Mesendoderm (in vitro differentiated cells): Measurements from ENCODE around the gene AFF3.

Experiments used
- DNase-seq: peaks from one replicate; pipeline ENCODE4 v3.0.0; 2013
- H2AK5ac ChIP-seq: 2 replicates; pipeline ENCODE4 v1.6.1; 2013; ENCODE audit warnings: low read length, inconsistent platforms
- H2BK120ac ChIP-seq: 2 replicates; pipeline ENCODE4 v1.6.1; 2013; ENCODE audit warnings: low read depth, mild to moderate bottlenecking, low read length, moderate library complexity, mixed read lengths
- H2BK15ac ChIP-seq: replicated peaks from 2 replicates; pipeline ENCODE4 v1.6.1; 2013; ENCODE audit warnings: low read depth, mild to moderate bottlenecking, moderate library complexity
- H2BK5ac ChIP-seq: 2 replicates; pipeline ENCODE4 v1.6.1; 2013; ENCODE audit warnings: low read length, inconsistent platforms
- H3K18ac ChIP-seq: 2 replicates; pipeline ENCODE4 v1.6.1; 2013; ENCODE audit warnings: mild to moderate bottlenecking, low read length, mixed read lengths
- H3K23ac ChIP-seq: one replicate; pipeline ENCODE4 v1.6.1; 2013; ENCODE audit warnings: low read length
- H3K27ac ChIP-seq: 2 replicates; pipeline ENCODE4 v1.5.1; 2013; ENCODE audit warnings: low read depth, mild to moderate bottlenecking, inconsistent platforms, low read length, moderate library complexity
- H3K27me3 ChIP-seq: 2 replicates; pipeline ENCODE4 v1.6.1; 2013; ENCODE audit warnings: low read length, control low read depth, mild to moderate bottlenecking, inconsistent platforms; ENCODE audit not compliant: insufficient read depth, poor library complexity
- H3K36me3 ChIP-seq: 2 replicates; pipeline ENCODE4 v1.6.1; 2013; ENCODE audit warnings: low read length, inconsistent platforms; ENCODE audit not compliant: control insufficient read depth, insufficient read depth
- H3K4ac ChIP-seq: one replicate; pipeline ENCODE4 v1.6.1; 2013; ENCODE audit warnings: low read depth, mild to moderate bottlenecking, low read length, moderate library complexity
- H3K4me1 ChIP-seq: 2 replicates; pipeline ENCODE4 v1.6.1; 2013; ENCODE audit warnings: low read depth, low read length, inconsistent platforms; ENCODE audit not compliant: control insufficient read depth
- H3K4me2 ChIP-seq: 2 replicates; pipeline ENCODE4 v1.6.1; 2013; ENCODE audit warnings: low read length
- H3K4me3 ChIP-seq: 2 replicates; pipeline ENCODE4 v1.5.1; 2013; ENCODE audit warnings: mild to moderate bottlenecking, low read length
- H3K56ac ChIP-seq: one replicate; pipeline ENCODE4 v1.6.1; 2013; ENCODE audit warnings: low read length
- H3K79me1 ChIP-seq: 2 replicates; pipeline ENCODE4 v1.6.1; 2013; ENCODE audit warnings: low read length, inconsistent platforms
- H3K79me2 ChIP-seq: 2 replicates; pipeline ENCODE4 v1.6.1; 2013; ENCODE audit warnings: mild to moderate bottlenecking, low read length; ENCODE audit not compliant: control insufficient read depth, insufficient read depth
- H3K9ac ChIP-seq: 2 replicates; pipeline ENCODE4 v1.6.1; 2013; ENCODE audit warnings: low read length, inconsistent platforms
- H4K5ac ChIP-seq: one replicate; pipeline ENCODE4 v1.6.1; 2013; ENCODE audit warnings: low read length
- H4K8ac ChIP-seq: one replicate; pipeline ENCODE4 v1.6.1; 2013; ENCODE audit warnings: low read depth, mild to moderate bottlenecking, control low read depth, low read length, moderate library complexity
- WGBS: extraction: QIAGEN DNeasy Blood & Tissue Kit; methylation state at CpG from one replicate; pipeline ENCODE4 v1.1.7; 2013; ENCODE audit warnings: low lambda C conversion rate, missing lambda C conversion rate; ENCODE audit not compliant: insufficient coverage; ENCODE audit errors: extremely low coverage; 5-methylcytosine and 5-hydroxymethylcytosine counted together

The AFF3 gene

DNA sequence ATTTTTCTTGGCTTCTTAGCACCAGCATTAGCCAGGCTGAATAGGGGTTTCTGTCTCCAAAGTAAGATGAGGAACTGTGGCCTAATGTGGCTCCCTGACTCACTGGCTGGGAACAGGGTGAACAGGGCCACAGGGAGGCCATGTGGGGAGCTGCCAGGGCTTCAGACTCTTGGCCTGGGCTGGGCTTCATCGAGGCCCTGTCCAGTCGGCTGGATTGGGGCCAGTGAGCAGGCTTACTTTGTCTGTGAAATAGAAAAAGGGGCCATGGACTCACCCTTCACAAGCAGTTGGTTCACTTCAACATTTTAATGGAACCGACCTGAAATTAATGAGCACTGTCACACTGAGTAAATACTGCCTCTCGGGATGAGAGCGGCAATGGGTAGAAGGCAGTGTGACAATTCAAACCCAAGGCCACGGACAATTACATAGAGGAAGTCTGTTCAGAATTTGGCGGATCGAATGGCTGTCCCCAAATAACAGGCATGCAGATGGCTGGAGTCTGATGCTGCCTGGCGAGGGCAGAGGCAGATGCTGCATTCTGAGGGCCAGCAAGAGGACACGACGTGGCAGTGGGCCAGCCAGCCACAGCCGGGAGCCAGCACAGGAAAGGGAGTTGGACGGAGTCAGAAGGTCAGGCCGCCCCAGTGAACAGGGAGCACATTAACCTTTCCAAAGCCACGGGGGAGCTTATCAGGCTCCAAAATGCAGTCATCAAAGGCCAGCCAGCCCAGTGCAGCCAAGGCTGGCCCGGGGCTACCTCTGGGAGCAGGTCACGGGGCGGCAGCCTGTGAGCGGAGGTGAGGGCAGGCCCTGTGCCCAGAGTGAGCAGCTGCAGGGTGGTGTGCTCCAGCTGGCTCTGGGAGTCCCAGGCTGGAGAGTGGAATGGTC, 506.0 kb downstream of the AFF3 start:
- DNase-seq, result no peak
- Histone ChIP-seq H3K4me1 (no peaks in the 10 kb centered on the region), H2AK5ac (no peak overlapping the region), H3K36me3 (no peaks in the 10 kb centered on the region), H3K23ac (no peak overlapping the region), H3K56ac (no peak overlapping the region), H2BK15ac (no peak overlapping the region), H3K4me2 (no peak overlapping the region), H3K79me2 (no peaks in the 10 kb centered on the region), H3K79me1 (no peaks in the 10 kb centered on the region), H4K5ac (no peak overlapping the region), H3K18ac (no peak overlapping the region), H3K4ac (no peak overlapping the region), H3K27ac (no peak overlapping the region), H4K8ac (no peak overlapping the region), H2BK120ac (no peak overlapping the region), H3K4me3 (no peak overlapping the region), H3K9ac (no peak overlapping the region), H3K27me3 (no peaks in the 10 kb centered on the region), H2BK5ac (no peak overlapping the region)
- WGBS, result no CpG with 5 or more reads among the region's 19 CpGs

DNA sequence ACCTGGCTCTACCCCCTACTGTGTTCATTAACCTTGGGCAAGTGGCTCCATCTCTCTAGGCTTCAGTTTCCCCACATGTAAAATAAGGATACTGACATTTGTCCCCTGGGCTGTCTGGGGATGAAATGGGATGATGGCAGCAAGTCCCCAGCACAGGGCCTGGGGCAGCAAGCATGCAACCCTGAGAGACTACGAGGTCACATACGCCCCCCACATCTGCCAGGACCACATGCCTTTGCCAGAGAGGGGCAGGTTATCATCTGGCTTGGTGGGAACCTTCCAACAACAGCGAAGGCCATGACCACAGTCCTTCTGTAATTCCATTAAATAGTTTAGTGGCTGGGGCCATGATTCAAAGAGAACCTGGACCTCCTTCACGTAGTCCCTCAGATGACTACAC, 506.7 kb downstream of the AFF3 start:
- no peak overlapping the region for H3K27ac ChIP-seq
- H3K9ac ChIP-seq, result no peak overlapping the region
- no peak overlapping the region for H3K4me3 ChIP-seq
- H3K4me2 ChIP-seq, result no peak overlapping the region
- no peak overlapping the region for H3K18ac ChIP-seq
- H4K8ac ChIP-seq, result no peak overlapping the region
- H3K4me1 ChIP-seq, result no peaks in the 10 kb centered on the region
- no peaks in the 10 kb centered on the region for H3K36me3 ChIP-seq
- H3K79me2 ChIP-seq, result no peaks in the 10 kb centered on the region
- H3K23ac ChIP-seq, result no peak overlapping the region
- H2BK120ac ChIP-seq, result no peak overlapping the region
- WGBS, result no CpG with 5 or more reads among the region's 4 CpGs
- no peak overlapping the region for H2BK5ac ChIP-seq
- no peak overlapping the region for H2BK15ac ChIP-seq
- no peak overlapping the region for H4K5ac ChIP-seq
- no peak for DNase-seq
- H2AK5ac ChIP-seq, result no peak overlapping the region
- no peaks in the 10 kb centered on the region for H3K79me1 ChIP-seq
- no peak overlapping the region for H3K4ac ChIP-seq
- no peaks in the 10 kb centered on the region for H3K27me3 ChIP-seq
- no peak overlapping the region for H3K56ac ChIP-seq

DNA sequence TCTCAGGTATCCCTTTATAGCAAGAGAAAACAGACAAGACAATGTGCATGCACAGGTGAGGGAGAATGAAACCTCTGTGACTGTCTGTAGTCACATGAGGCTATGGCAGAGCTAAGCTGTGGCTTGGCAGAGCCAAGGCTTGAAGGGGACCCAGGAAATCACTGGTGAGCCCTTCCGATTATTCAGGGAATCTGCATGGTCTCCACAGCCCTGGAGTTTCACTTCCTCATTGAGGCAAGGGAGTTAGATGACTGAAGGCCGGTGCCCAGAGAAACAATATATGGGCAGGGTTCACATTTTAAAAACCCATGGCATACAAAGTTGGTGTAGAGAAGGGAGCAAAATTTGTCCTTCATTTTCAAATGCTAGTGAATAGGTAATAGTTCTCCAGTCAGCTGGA, 508.2 kb downstream of the AFF3 start:
- Histone ChIP-seq H3K18ac (no peak overlapping the region), H4K8ac (no peak overlapping the region), H3K4me3 (no peak overlapping the region), H3K4me2 (no peak overlapping the region), H4K5ac (no peak overlapping the region), H2BK5ac (no peak overlapping the region), H3K27me3 (no peaks in the 10 kb centered on the region), H3K56ac (no peak overlapping the region), H2BK120ac (no peak overlapping the region), H3K36me3 (no peaks in the 10 kb centered on the region), H3K79me2 (no peaks in the 10 kb centered on the region), H3K23ac (no peak overlapping the region), H3K79me1 (no peaks in the 10 kb centered on the region), H3K4ac (no peak overlapping the region), H3K27ac (no peak overlapping the region), H3K9ac (no peak overlapping the region), H3K4me1 (no peaks in the 10 kb centered on the region), H2BK15ac (no peak overlapping the region), H2AK5ac (no peak overlapping the region)
- DNase-seq, result no peak
- WGBS, result no CpG with 5 or more reads among the region's 2 CpGs

DNA sequence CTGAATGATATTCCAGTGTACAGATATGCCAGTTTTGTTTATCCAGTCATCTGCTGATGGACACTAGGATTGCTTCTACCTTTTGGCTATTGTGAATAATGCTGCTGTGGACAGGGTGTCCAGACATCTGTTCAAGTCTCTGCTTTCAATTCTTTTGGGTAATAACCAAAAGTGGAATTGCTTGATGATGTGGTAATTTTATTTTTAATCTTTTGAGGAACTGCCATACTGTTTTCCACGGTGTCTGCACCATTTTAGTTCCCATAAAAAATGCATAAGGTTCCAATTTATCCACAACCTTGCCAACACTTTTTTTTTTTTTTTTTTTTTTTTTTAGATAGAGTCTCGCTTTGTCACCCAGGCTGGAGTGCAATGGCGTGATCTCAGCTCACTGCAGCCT, 510.7 kb downstream of the AFF3 start:
- Histone ChIP-seq H3K79me2 (no peaks in the 10 kb centered on the region), H3K56ac (no peak overlapping the region), H3K23ac (no peak overlapping the region), H3K4me1 (no peaks in the 10 kb centered on the region), H3K79me1 (no peaks in the 10 kb centered on the region), H3K18ac (no peak overlapping the region), H2BK5ac (no peak overlapping the region), H3K36me3 (no peaks in the 10 kb centered on the region), H3K4me2 (no peak overlapping the region), H3K9ac (no peak overlapping the region), H3K4ac (no peak overlapping the region), H4K8ac (no peak overlapping the region), H2BK120ac (no peak overlapping the region), H2AK5ac (no peak overlapping the region), H3K4me3 (no peak overlapping the region), H3K27ac (no peak overlapping the region), H3K27me3 (no peaks in the 10 kb centered on the region), H2BK15ac (no peak overlapping the region), H4K5ac (no peak overlapping the region)
- no CpG with 5 or more reads among the region's 3 CpGs for WGBS
- DNase-seq, result no peak

DNA sequence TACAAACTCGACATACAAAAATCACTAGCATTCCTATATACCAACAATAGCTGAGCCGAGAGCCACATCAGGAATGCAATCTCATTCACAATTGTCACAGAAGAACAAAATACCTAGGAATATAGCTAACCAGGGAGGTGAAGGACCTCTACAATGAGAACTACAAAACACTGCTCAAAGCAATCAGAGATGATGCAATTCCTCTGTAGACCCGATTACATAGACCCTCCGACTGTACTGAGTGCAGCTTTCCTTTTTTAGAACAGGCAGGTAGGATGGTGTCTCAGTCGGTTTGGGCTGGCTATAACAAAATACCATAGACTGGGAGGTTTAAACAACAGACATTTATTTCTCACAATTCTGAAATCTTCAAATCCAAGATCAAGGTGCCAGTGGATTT, 513.1 kb downstream of the AFF3 start:
- Histone ChIP-seq H2AK5ac (no peak overlapping the region), H2BK5ac (no peak overlapping the region), H3K36me3 (no peaks in the 10 kb centered on the region), H3K56ac (no peak overlapping the region), H3K79me2 (no peaks in the 10 kb centered on the region), H2BK120ac (no peak overlapping the region), H3K23ac (no peak overlapping the region), H3K27ac (no peak overlapping the region), H2BK15ac (no peak overlapping the region), H3K4me2 (no peak overlapping the region), H3K9ac (no peak overlapping the region), H3K27me3 (no peaks in the 10 kb centered on the region), H4K8ac (no peak overlapping the region), H3K4ac (no peak overlapping the region), H3K18ac (no peak overlapping the region), H4K5ac (no peak overlapping the region), H3K4me3 (no peak overlapping the region), H3K79me1 (no peaks in the 10 kb centered on the region), H3K4me1 (no peaks in the 10 kb centered on the region)
- no peak for DNase-seq
- WGBS, result no CpG with 5 or more reads among the region's 5 CpGs

DNA sequence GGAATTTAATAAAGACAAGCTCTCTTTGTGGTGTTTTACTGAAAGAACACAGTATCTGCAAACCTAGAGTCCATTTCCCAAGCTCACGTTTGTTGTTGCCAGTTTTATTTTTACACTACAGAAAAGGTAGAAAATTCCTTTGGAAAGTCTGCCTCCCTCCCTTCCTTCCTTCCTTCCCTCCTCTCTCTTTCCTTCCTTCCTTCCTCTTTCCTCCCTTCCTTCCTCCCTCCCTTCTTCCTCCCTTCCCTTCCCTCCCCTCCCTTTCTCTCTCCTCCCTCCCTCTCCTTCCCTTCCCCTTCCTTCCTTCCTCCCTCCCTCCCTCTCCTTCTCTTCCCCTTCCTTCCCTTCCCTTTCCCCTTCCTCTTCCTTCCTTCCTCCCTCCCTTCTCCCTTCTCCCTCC, 516.2 kb downstream of the AFF3 start:
- H3K56ac ChIP-seq, result no peak overlapping the region
- H4K8ac ChIP-seq, result no peak overlapping the region
- no CpG with 5 or more reads among the region's 1 CpG for WGBS
- no peak overlapping the region for H3K4me3 ChIP-seq
- no peaks in the 10 kb centered on the region for H3K79me2 ChIP-seq
- H2BK5ac ChIP-seq, result no peak overlapping the region
- no peak overlapping the region for H2BK15ac ChIP-seq
- no peaks in the 10 kb centered on the region for H3K4me1 ChIP-seq
- no peak for DNase-seq
- no peaks in the 10 kb centered on the region for H3K79me1 ChIP-seq
- no peaks in the 10 kb centered on the region for H3K27me3 ChIP-seq
- no peak overlapping the region for H3K4me2 ChIP-seq
- H2BK120ac ChIP-seq, result no peak overlapping the region
- no peak overlapping the region for H3K4ac ChIP-seq
- no peak overlapping the region for H3K27ac ChIP-seq
- H3K18ac ChIP-seq, result no peak overlapping the region
- no peak overlapping the region for H3K23ac ChIP-seq
- H3K36me3 ChIP-seq, result no peaks in the 10 kb centered on the region
- no peak overlapping the region for H3K9ac ChIP-seq
- no peak overlapping the region for H4K5ac ChIP-seq
- H2AK5ac ChIP-seq, result no peak overlapping the region
